Breast epithelium (tissue), 3 donors: ENCODE data around the gene HDHD2.

Experiments
- POLR2A ChIP-seq: fragments of 450-650 bp; IDR thresholded peaks from one replicate; pipeline ENCODE4 v1.6.1; 2016; ENCODE audit warnings: antibody characterized with exemption, mild to moderate bottlenecking, moderate library complexity
- POLR2AphosphoS5 ChIP-seq, 3 donors: sonication (generic); formaldehyde crosslinking; IDR thresholded peaks; one replicate each; pipeline ENCODE4 v1.6.1; 2017; ENCODE audit warnings: antibody characterized with exemption in 3 of 3
- TF ChIP-seq, protein P1 (sequence below), 3 donors: fragments of 450-650 bp; IDR thresholded peaks; one replicate each; pipeline ENCODE4 v1.5.1; 2016 to 2017; ENCODE audit warnings: antibody characterized with exemption in 3 of 3, mild to moderate bottlenecking in 3 of 3, moderate library complexity in 3 of 3

DNA sequence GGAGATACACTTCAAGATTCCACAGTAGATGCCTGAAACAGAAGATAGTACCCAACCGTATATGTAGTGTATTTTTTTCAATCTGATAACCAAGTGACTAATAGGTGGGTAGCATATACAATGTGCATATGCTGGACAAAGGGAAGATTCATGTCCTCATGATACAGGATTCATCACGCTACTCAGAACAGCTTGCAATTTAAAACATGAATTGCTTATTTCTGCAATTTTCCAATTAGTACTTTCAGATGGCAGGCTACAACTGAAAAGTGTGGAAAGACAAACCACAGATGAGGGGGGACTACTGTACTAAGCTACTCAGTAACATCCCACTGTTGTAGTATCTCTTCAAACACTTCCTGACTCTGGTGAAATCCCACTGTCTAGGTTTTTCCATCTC is 22.2 kb upstream of the HDHD2 start:
- TF ChIP-seq POLR2A (no peak), POLR2AphosphoS5 (IDR thresholded peaks at IDR 0.05) (no peak)
- TF ChIP-seq, protein P1, sequence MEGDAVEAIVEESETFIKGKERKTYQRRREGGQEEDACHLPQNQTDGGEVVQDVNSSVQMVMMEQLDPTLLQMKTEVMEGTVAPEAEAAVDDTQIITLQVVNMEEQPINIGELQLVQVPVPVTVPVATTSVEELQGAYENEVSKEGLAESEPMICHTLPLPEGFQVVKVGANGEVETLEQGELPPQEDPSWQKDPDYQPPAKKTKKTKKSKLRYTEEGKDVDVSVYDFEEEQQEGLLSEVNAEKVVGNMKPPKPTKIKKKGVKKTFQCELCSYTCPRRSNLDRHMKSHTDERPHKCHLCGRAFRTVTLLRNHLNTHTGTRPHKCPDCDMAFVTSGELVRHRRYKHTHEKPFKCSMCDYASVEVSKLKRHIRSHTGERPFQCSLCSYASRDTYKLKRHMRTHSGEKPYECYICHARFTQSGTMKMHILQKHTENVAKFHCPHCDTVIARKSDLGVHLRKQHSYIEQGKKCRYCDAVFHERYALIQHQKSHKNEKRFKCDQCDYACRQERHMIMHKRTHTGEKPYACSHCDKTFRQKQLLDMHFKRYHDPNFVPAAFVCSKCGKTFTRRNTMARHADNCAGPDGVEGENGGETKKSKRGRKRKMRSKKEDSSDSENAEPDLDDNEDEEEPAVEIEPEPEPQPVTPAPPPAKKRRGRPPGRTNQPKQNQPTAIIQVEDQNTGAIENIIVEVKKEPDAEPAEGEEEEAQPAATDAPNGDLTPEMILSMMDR (IDR thresholded peaks at IDR 0.05): no peak
